GM12878 (cell line): ENCODE data around the gene CAVIN1. TPM values are rescaled to one million over a fixed set of nuclear protein-coding genes. Genes with fewer than 3 reads are reported as not detected.

ENCODE experiments used
- EED ChIP-seq: sonication (generic); IDR thresholded peaks from 2 replicates; pipeline ENCODE4 v1.6.1; 2016; ENCODE audit warnings: antibody characterized with exemption, low read depth
- EGR1 ChIP-seq, 2 experiments: IDR thresholded peaks; 1 replicate in 1 of 2; 2 replicates in 1 of 2; pipeline ENCODE4 v1.6.1; 2011 to 2012; ENCODE audit warnings: low read depth in 2 of 2, low read length in 2 of 2, borderline replicate concordance in 1 of 2, mild to moderate bottlenecking in 1 of 2, moderate library complexity in 1 of 2
- IKZF2 ChIP-seq, 2 experiments: fragments of 450-650 bp; IDR thresholded peaks; 2 replicates each; pipeline ENCODE4 v1.6.1; 2017; ENCODE audit warnings: mild to moderate bottlenecking in 2 of 2, moderate library complexity in 2 of 2
- IRF5 ChIP-seq: fragments of 450-650 bp; IDR thresholded peaks from 2 replicates; pipeline ENCODE4 v1.6.1; 2017; ENCODE audit warnings: borderline replicate concordance
- LARP7 ChIP-seq: fragments of 450-650 bp; IDR thresholded peaks from 2 replicates; pipeline ENCODE4 v1.6.1; 2017; ENCODE audit warnings: mild to moderate bottlenecking
- MLLT1 ChIP-seq: fragments of 450-650 bp; IDR thresholded peaks from 2 replicates; pipeline ENCODE4 v1.6.1; 2016; ENCODE audit warnings: mild to moderate bottlenecking
- NBN ChIP-seq: fragments of 450-650 bp; IDR thresholded peaks from 2 replicates; pipeline ENCODE4 v1.6.1; 2016
- ZNF687 ChIP-seq: fragments of 450-650 bp; IDR thresholded peaks from 2 replicates; pipeline ENCODE4 v1.6.1; 2017; ENCODE audit warnings: mild to moderate bottlenecking, moderate library complexity
- polyA plus RNA-seq, 11 experiments: library from polyadenylated mRNA; depleted of rRNA in 4 of 11; unstranded in 6 of 11; stranded (reverse) in 5 of 11; fragments of >200 nt; fragmentation: Nextera tagmentation in 4 of 11; fragmentation: Illumina TruSeq in 1 of 11; extraction: Ambion mirVana in 4 of 11; extraction: Trizol in 1 of 11; gene quantifications; 1 replicate in 1 of 11; 2 replicates in 10 of 11; pipeline versions ENCODE4 v1.2.1 to v1.2.3, GENCODE V29; 2011 to 2016; ENCODE audit warnings: inconsistent platforms in 2 of 11, missing spikeins in 2 of 11, low read depth in 1 of 11
- total RNA-seq, 4 experiments: library from RNA; depleted of rRNA in 3 of 4; stranded (reverse); fragments of >200 nt in 3 of 4; fragmentation: Illumina TruSeq in 1 of 4; extraction: Trizol in 1 of 4; gene quantifications; 2 replicates each; pipeline versions ENCODE4 v1.2.1 to v1.2.3, GENCODE V29; 2013 to 2021

CAVIN1 gene
- total and polyA plus RNA-seq, 10 of the 15 experiments (the other 5 are each of a cell fraction or from before 2014, with no cell fraction given), result 0.03 to 1.1 (median 0.37) TPM

GRCh38 chr17:42458497-42459255 lies 35.6 kb upstream of the CAVIN1 start, which contains the start of gene ATP6V0A1 (continued):
- TF ChIP-seq IRF5 (peak; percentile 91), NBN (peak; percentile 54; the same call in 1 of the 2 replicates), MLLT1 (peak; percentile 61), ZNF687 (peak; percentile 81; the same call in 1 of the 2 replicates), LARP7 (no peak), IKZF2 (IDR thresholded peaks at IDR 0.05) (peak; percentile 77 to 79), EED (0 out of 2 replicates have a peak, but pooled peaks have one; percentile 18), EGR1 (IDR thresholded peaks at IDR 0.05; ENCODE audit: borderline replicate concordance in 1 of 2, low read depth in 2 of 2, low read length in 2 of 2) (peak; percentile 62 to 97)
